ENCODE results near the gene OR2T6. TPM values are rescaled to one million over a fixed set of nuclear protein-coding genes. Genes with fewer than 3 reads are reported as not detected.
"Not testable (repeated sequence)": the region's sequence is repeated elsewhere in the genome, so short reads cannot be mapped to it uniquely, and the experiment has no call there.

OR2T6 gene
- total and polyA plus RNA-seq, 12 donors = not detected

DNA sequence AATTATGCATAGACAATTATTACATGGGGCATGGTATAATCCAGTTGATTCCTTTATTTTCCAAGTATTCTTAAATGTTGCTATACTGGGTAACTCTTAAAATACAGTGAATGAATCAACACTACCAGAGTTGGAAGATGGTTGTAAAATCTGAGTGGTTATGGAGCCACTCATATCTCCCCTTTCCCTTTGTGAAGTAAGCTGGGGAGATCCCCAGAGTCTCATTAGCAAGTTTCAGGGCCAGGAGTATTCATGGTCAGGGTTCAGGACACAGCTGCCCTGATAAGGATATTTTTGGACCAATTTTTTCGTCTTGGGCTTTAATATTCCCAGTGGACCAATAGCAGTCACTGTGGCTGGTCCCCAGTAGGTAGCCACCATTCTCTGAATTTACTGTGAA is 63.1 kb downstream of the OR2T6 start:
- intact Hi-C loops (cut with DNase I); DNase-seq; H3K27ac ChIP-seq; H3K27me3 ChIP-seq; H3K4me1 ChIP-seq (replicated peaks in 1 of 2); H3K36me3 ChIP-seq (replicated peaks in 1 of 2); H3K4me3 ChIP-seq; H3K9me3 ChIP-seq (replicated peaks in 1 of 3): not testable (repeated sequence)
- WGBS, 4 donors = 27 to 43% (median 37%) methylated on average over 1 of the region's 1 CpG

DNA sequence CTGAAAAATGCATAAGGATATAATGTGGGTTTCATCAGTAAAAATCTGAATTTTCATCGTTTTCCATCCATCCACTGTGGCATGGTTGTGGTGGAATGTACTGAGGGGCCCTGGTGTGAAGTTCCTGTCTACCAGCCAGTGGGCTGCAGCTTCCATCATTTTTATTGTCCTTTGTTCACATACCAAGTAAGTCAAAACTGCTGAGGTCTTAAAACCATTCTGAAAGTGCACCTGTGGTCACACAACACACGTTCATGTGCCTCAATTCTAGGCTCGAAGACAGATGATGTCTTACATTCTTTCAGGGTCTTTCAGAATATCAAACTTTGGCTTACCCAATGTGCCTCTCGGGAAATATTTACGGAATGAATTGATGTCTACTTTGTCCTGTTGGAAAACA is 63.7 kb downstream of the OR2T6 start:
- H3K4me1 ChIP-seq (replicated peaks in 1 of 2); intact Hi-C loops (cut with DNase I); H3K36me3 ChIP-seq (replicated peaks in 1 of 2); H3K27ac ChIP-seq; H3K9me3 ChIP-seq (replicated peaks in 1 of 3); H3K4me3 ChIP-seq; H3K27me3 ChIP-seq; DNase-seq: not testable (repeated sequence)
- 50 to 60% (median 54%) methylated on average over 5 of the region's 5 CpGs for WGBS, 4 donors

Other genes with a start within 250 kb of the OR2T6 start
- not detected for gene OR2M5, start 230.6 kb upstream of the OR2T6 start, total RNA-seq
- not detected for gene OR2M5, start 230.6 kb upstream of the OR2T6 start, polyA plus RNA-seq
- gene OR2M2, start 200.9 kb upstream of the OR2T6 start, total RNA-seq = under 1 TPM in 1 of 9 donors, not detected in 8; 0.98 TPM
- gene OR2M2, start 200.9 kb upstream of the OR2T6 start, polyA plus RNA-seq = not detected
- under 1 TPM in 2 of 9 donors, not detected in 7; 0.03 to 0.04 TPM for gene OR2M3, start 178.5 kb upstream of the OR2T6 start, total RNA-seq
- gene OR2M3, start 178.5 kb upstream of the OR2T6 start, polyA plus RNA-seq = not detected
- not detected for gene OR2M4, start 144.3 kb upstream of the OR2T6 start, total RNA-seq
- gene OR2M4, start 144.3 kb upstream of the OR2T6 start, polyA plus RNA-seq = not detected
- gene OR2T33, start 97.8 kb upstream of the OR2T6 start, total RNA-seq = not detected
- not detected for gene OR2T33, start 97.8 kb upstream of the OR2T6 start, polyA plus RNA-seq
- gene OR2T12, start 72.3 kb upstream of the OR2T6 start, total RNA-seq = not detected
- gene OR2T12, start 72.3 kb upstream of the OR2T6 start, polyA plus RNA-seq = not detected
- gene OR2M7, start 51.2 kb upstream of the OR2T6 start, total RNA-seq = not detected
- gene OR2M7, start 51.2 kb upstream of the OR2T6 start, polyA plus RNA-seq = not detected
- gene OR14C36, start 27.0 kb upstream of the OR2T6 start, total RNA-seq = not detected
- not detected for gene OR14C36, start 27.0 kb upstream of the OR2T6 start, polyA plus RNA-seq
- not detected for gene OR2T4, start 14.1 kb upstream of the OR2T6 start, total RNA-seq
- gene OR2T4, start 14.1 kb upstream of the OR2T6 start, polyA plus RNA-seq = not detected
- gene OR2T1, start 27.3 kb downstream of the OR2T6 start, total RNA-seq = not detected
- gene OR2T1, start 27.3 kb downstream of the OR2T6 start, polyA plus RNA-seq = not detected
- gene OR2T2, start 69.9 kb downstream of the OR2T6 start, total RNA-seq = not detected
- not detected for gene OR2T2, start 69.9 kb downstream of the OR2T6 start, polyA plus RNA-seq
- gene OR2T3, start 97.6 kb downstream of the OR2T6 start, total RNA-seq = not detected
- not detected for gene OR2T3, start 97.6 kb downstream of the OR2T6 start, polyA plus RNA-seq
- not detected for gene OR2T5, start 112.8 kb downstream of the OR2T6 start, total RNA-seq
- not detected for gene OR2T5, start 112.8 kb downstream of the OR2T6 start, polyA plus RNA-seq
- not detected for gene OR2G6, start 132.3 kb downstream of the OR2T6 start, total RNA-seq
- gene OR2G6, start 132.3 kb downstream of the OR2T6 start, polyA plus RNA-seq = not detected
- not detected for gene OR2T29, start 187.0 kb downstream of the OR2T6 start, total RNA-seq
- not detected for gene OR2T29, start 187.0 kb downstream of the OR2T6 start, polyA plus RNA-seq
- not detected for gene OR2T34, start 199.0 kb downstream of the OR2T6 start, total RNA-seq
- not detected for gene OR2T34, start 199.0 kb downstream of the OR2T6 start, polyA plus RNA-seq
- not detected for gene OR2T10, start 222.0 kb downstream of the OR2T6 start, total RNA-seq
- gene OR2T10, start 222.0 kb downstream of the OR2T6 start, polyA plus RNA-seq = not detected

Data from adrenal gland (tissue), 12 donors.